Esophagus squamous epithelium (tissue), 5 donors: ENCODE data around the gene FGF3. TPM values are rescaled to one million over a fixed set of nuclear protein-coding genes. Genes with fewer than 3 reads are reported as not detected.

ENCODE experiments used
- DNase-seq: peaks from one replicate; lab custom pipeline; 2025; lab: John Stamatoyannopoulos, UW
- H3K27ac ChIP-seq, 4 donors: fragments of 200-600 bp; sonication (generic); one replicate each; pipeline ENCODE4 v1.5.1; 2016 to 2019; ENCODE audit warnings: mild to moderate bottlenecking in 1 of 4
- H3K27me3 ChIP-seq, 4 donors: fragments of 200-600 bp; sonication (generic); 1 replicate in 3 of 4; 2 replicates in 1 of 4; pipeline versions ENCODE4 v1.5.1 to v1.6.0; 2017 to 2021; ENCODE audit warnings: antibody characterized with exemption in 1 of 4
- H3K36me3 ChIP-seq, 3 donors: fragments of 200-600 bp; sonication (generic); one replicate each; pipeline ENCODE4 v1.5.1; 2016 to 2019
- H3K4me1 ChIP-seq, 3 donors: fragments of 200-600 bp; sonication (generic); one replicate each; pipeline ENCODE4 v1.5.1; 2017 to 2019
- H3K4me3 ChIP-seq, 4 donors: fragments of 200-600 bp; sonication (generic); 1 replicate in 3 of 4; 2 replicates in 1 of 4; pipeline ENCODE4 v1.5.1; 2016 to 2019; ENCODE audit warnings: mild to moderate bottlenecking in 2 of 4, moderate library complexity in 1 of 4
- H3K9me3 ChIP-seq, 3 donors: fragments of 200-600 bp; sonication (generic); one replicate each; pipeline ENCODE4 v1.5.1; 2016 to 2019
- POLR2A ChIP-seq, 4 donors: fragments of 450-650 bp; IDR thresholded peaks; one replicate each; pipeline ENCODE4 v1.6.1; 2017; ENCODE audit warnings: antibody characterized with exemption in 4 of 4, mild to moderate bottlenecking in 4 of 4, moderate library complexity in 3 of 4
- WGBS, 2 donors: methylation state at CpG; one replicate each; pipeline ENCODE4 v1.1.5; 2018; 5-methylcytosine and 5-hydroxymethylcytosine counted together
- intact Hi-C: fragments of 100-400 bp; cut with DNase I; formaldehyde crosslinking; loops from one replicate; pipeline ENCODE4 v1.15.0; 2022
- total RNA-seq, 4 donors: library from RNA; depleted of rRNA; stranded (reverse); fragments of >200 nt; gene quantifications; one replicate each; pipeline ENCODE4 v1.1.0, GENCODE V29; 2016
- TF ChIP-seq, protein P1 (sequence below), 6 experiments: fragments of 450-650 bp in 4 of 6; fragments of 200-600 bp in 2 of 6; sonication (generic) in 2 of 6; IDR thresholded peaks; one replicate each; pipeline ENCODE4 v1.5.1; 2016 to 2019; ENCODE audit warnings: antibody characterized with exemption in 6 of 6, mild to moderate bottlenecking in 4 of 6, moderate library complexity in 4 of 6
- donor health status: DM: yes; HTN: yes; CAD: no.

Gene FGF3
- total RNA-seq, 4 donors from 2014 or later: not detected

DNA sequence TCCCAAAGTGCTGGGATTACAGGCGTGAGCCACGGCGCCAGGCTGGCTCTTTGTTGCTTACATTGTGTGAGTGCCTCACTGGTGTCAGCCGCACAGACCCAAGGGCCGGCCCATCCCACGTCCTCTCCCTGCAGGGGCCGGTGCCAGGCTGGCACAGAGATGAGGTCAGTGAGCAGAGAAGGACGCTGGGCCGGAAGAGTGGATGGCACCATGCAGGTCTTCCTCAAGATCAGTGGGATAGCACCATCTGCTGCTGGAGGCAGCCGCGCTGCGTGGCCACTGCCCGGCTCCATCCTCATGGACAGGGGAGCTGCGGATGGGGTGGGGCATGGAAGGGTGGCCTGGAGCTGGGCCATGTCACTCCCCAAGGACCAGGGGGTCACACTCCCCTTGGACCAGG lies 22.1 kb downstream of the FGF3 start:
- H3K27ac ChIP-seq: no peak overlapping the region
- TF ChIP-seq, protein P1, sequence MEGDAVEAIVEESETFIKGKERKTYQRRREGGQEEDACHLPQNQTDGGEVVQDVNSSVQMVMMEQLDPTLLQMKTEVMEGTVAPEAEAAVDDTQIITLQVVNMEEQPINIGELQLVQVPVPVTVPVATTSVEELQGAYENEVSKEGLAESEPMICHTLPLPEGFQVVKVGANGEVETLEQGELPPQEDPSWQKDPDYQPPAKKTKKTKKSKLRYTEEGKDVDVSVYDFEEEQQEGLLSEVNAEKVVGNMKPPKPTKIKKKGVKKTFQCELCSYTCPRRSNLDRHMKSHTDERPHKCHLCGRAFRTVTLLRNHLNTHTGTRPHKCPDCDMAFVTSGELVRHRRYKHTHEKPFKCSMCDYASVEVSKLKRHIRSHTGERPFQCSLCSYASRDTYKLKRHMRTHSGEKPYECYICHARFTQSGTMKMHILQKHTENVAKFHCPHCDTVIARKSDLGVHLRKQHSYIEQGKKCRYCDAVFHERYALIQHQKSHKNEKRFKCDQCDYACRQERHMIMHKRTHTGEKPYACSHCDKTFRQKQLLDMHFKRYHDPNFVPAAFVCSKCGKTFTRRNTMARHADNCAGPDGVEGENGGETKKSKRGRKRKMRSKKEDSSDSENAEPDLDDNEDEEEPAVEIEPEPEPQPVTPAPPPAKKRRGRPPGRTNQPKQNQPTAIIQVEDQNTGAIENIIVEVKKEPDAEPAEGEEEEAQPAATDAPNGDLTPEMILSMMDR (IDR thresholded peaks at IDR 0.05): no peak
- TF ChIP-seq POLR2A (IDR thresholded peaks at IDR 0.05): no peak
- DNase-seq: no peak
- no peaks in the 10 kb centered on the region for H3K36me3 ChIP-seq
- H3K4me1 ChIP-seq: no peaks in the 10 kb centered on the region
- no peaks in the 10 kb centered on the region for H3K9me3 ChIP-seq
- H3K27me3 ChIP-seq: peaks cover 0 to 26% (median 0%) of the 10 kb centered on the region in 4 donors
- intact Hi-C loops: no loop called here
- H3K4me3 ChIP-seq: no peak overlapping the region
- WGBS, 2 donors: 73% methylated on average over 5 of the region's 14 CpGs; no CpG with 5 or more reads in 1 of the 2 donors

DNA sequence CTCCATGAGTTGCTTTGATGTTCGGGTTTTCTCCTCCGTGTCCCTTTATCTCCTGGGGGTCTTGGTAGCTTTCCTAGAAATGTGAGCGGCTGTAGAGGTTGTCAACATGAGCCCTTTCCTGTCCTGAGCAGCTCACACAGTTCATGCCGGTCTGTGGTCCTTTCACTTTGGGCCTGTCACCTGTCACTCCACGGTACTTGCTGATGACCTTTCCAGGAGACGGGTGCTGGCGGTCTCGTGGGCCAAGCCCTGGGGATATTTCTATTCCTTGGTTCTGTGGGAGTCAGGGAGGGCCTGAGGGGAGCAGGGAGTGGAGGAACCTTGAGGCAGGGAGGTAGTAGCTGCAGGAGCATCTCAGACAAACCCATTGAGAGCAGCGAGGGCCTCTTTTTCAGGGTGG lies 23.2 kb downstream of the FGF3 start:
- no peak overlapping the region for H3K4me3 ChIP-seq
- no peaks in the 10 kb centered on the region for H3K9me3 ChIP-seq
- H3K4me1 ChIP-seq: no peaks in the 10 kb centered on the region
- H3K27ac ChIP-seq: no peak overlapping the region
- no peaks in the 10 kb centered on the region for H3K36me3 ChIP-seq
- no peak for DNase-seq
- 69 to 79% methylated on average over 4 to 5 of the region's 9 CpGs for WGBS, 2 donors
- H3K27me3 ChIP-seq: peaks cover 0 to 16% (median 0%) of the 10 kb centered on the region in 4 donors
- TF ChIP-seq, protein P1 (IDR thresholded peaks at IDR 0.05): no peak
- no peak for TF ChIP-seq POLR2A (IDR thresholded peaks at IDR 0.05)
- intact Hi-C loops: no loop called here

DNA sequence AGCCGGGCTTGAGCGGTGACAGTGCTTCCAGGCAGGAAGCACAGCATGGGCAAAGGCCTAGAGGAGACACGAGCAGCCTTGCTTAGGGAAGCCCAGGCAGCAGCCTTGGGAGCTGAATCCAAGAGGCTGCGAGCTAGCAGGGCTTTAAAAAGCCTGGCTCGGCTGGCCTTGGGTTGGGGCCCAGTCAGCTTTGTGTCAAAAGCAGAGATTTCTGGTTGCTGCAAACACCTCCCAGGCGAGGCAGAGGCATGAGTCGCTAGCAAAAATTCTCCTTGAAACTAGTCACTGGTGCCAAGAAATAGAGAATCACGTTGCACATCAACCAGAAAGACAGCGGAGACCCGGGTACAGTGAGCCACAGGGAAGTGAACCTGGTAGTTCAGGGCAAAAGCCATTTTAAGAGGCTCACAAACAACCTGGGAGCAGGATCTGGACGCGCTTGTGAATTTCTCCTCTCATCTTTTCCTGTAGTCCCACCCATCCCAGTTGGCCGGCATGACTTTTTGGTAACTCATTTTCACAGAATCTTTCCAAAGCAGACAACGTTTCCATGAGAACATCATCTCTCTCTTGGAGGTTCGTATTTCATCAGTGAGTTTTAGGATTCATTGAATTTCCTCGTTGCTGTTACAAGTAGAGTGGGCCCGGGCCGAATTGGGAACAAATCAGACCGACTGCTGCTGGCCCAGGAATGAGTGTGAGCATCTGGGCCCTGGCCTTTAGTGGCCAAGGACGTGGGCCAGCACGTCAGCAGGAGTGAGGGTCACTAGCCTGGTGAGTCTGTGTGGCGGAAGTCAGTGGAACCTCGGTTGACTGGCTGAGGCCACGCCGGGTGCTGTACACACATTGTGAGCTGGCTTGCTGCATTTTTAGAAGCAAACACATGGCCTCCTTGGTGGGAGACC lies 27.7 kb downstream of the FGF3 start:
- Histone ChIP-seq H3K27ac (no peak overlapping the region), H3K27me3 (peaks cover 0 to 16% (median 0%) of the 10 kb centered on the region in 4 donors), H3K36me3 (no peaks in the 10 kb centered on the region), H3K9me3 (no peaks in the 10 kb centered on the region), H3K4me1 (no peaks in the 10 kb centered on the region), H3K4me3 (no peak overlapping the region)
- no peak for DNase-seq
- 56 to 60% methylated on average over 19 of the region's 25 CpGs for WGBS, 2 donors
- intact Hi-C loops: no loop called here
- no peak for TF ChIP-seq POLR2A (IDR thresholded peaks at IDR 0.05)
- TF ChIP-seq, protein P1 (IDR thresholded peaks at IDR 0.05): no peak

DNA sequence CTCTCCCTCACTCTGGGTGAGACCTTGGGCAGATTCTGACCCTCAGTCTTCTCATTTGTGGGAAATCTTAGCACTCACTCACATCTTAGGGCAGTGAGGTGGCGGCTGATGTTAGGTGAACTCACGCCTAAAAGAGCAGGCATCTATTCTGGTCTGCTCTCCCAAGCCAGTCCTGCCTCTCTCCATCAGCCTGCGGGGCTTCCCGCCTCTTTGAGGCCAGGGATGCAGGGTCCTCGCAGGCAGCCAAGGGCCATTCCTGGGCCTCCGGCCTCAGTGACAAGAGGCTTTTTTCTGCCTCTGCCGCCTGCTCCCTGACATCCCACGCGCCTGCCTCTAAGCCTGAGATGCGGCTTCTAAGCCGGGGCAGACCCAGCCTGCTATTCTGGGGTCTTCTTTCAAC lies 30.3 kb downstream of the FGF3 start:
- TF ChIP-seq, protein P1 (IDR thresholded peaks at IDR 0.05): no peak
- TF ChIP-seq POLR2A (IDR thresholded peaks at IDR 0.05): no peak
- DNase-seq: no peak
- Histone ChIP-seq H3K27ac (no peak overlapping the region), H3K36me3 (no peaks in the 10 kb centered on the region), H3K9me3 (no peaks in the 10 kb centered on the region), H3K27me3 (peaks cover 0 to 24% (median 0%) of the 10 kb centered on the region in 4 donors), H3K4me3 (no peak overlapping the region), H3K4me1 (no peaks in the 10 kb centered on the region)
- intact Hi-C loops: no loop called here
- WGBS, 2 donors: 75 to 88% methylated on average over 2 to 7 of the region's 11 CpGs

DNA sequence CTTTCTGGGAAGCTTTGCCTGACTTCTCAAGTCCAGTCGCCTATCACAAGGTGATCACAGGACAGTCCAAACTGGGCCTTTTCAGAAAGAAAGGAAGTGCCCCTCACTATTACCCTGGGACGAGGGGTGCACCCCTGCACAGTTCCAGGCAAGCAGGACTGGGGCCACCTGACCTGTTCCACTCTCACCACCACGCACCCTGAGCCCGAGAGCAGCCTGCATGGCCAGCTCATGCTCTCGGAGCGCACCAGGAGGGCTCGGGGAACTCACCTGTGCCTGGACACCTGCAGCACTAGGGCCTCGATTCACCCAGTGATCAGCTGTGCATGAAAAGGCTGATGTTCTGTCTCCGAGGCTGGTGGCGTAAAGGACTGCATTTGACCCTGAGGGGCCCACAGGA lies 31.3 kb downstream of the FGF3 start:
- 88% methylated on average over 3 of the region's 10 CpGs; no CpG with 5 or more reads in 1 of the 2 donors for WGBS, 2 donors
- Histone ChIP-seq H3K4me1 (no peaks in the 10 kb centered on the region), H3K27me3 (peaks cover 0 to 24% (median 0%) of the 10 kb centered on the region in 4 donors), H3K36me3 (no peaks in the 10 kb centered on the region), H3K4me3 (no peak overlapping the region), H3K9me3 (no peaks in the 10 kb centered on the region), H3K27ac (no peak overlapping the region)
- TF ChIP-seq, protein P1 (IDR thresholded peaks at IDR 0.05): no peak
- TF ChIP-seq POLR2A (IDR thresholded peaks at IDR 0.05): no peak
- intact Hi-C loops: no loop called here
- no peak for DNase-seq
